ENCODE measurements around the gene DENND1A.

GRCh38 chr9:123746765-123747164 is 183.2 kb downstream of the DENND1A start:
- TF ChIP-seq CTCF (IDR thresholded peaks at IDR 0.05) (no peak), EZH2phosphoT487 (IDR thresholded peaks at IDR 0.05) (no peak)
